Stimulated activated CD8-positive, alpha-beta memory T cell treated with anti-CD3 and anti-CD28 coated beads, Interleukin-15, amount 100 ng/mL, for 4 hours (primary cell): ENCODE results near the gene PLEKHA7.
"Not testable (repeated sequence)": the region's sequence is repeated elsewhere in the genome, so short reads cannot be mapped to it uniquely, and the experiment has no call there.

Experiments used
- DNase-seq, 2 donors: peaks; one replicate each; pipeline ENCODE4 v3.0.0-alpha.2; 2020; ENCODE audit warnings: low read depth in 2 of 2

The PLEKHA7 gene

GRCh38 chr11:16881074-16881709, 133.0 kb downstream of the PLEKHA7 start:
- no peak for DNase-seq

GRCh38 chr11:16880184-16880801, 133.9 kb downstream of the PLEKHA7 start:
- no peak for DNase-seq

DNA sequence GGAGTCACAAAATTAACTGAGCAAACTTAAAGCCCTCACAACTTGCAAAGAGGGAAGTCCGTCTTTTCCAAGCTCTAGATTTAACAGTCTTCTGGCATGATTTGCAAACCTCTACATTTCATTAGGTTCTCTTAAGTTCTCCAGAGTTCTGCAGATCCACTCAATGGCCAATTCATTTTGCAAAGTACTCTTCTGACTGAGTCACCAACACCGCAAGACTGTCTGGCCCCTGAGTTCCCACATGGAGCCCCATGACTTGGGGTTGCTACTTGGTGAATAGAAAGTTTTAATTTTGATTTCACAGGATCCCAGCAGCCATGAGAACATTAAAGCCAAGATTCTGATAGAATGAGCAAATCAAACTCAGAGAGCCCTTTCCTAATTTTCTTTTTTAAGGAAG, 134.5 kb downstream of the PLEKHA7 start:
- DNase-seq = no peak

GRCh38 chr11:16876837-16877236, 137.4 kb downstream of the PLEKHA7 start:
- DNase-seq = no peak

DNA sequence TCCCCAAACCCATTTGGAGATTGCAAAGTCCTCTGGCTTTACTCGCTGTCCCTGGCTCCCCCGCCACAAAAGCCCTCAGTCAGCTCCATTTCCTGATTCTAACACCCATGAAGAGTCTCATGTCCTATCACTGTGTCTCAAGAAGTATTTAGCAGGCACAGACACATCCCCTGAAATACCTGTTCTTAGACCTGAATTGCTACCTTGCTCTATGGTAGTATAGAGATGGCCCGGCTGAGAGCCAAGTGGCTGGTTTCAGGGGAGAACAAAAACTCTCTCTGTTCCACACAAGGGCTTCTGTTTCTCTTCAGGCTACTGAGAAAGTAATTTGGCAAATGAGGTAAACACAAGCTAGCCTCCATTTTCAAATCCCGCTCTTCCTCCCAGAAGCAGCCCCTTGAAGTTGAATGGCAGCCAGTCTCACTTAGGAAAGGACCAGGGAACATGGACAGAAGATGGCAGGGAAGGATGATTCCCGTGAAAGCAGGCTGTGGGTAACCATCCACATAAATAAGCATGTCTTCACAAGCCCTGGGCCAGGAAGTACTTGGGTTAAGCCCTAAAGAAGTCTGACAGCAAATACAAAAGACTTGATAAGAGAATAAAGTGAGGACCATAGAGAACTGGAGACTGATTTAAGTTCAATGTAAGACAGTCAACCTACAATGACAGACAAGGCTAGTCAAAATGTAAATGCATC, 138.0 kb downstream of the PLEKHA7 start:
- no peak for DNase-seq

- no peak for DNase-seq
Observed at GRCh38 chr11:16874275-16874975, 139.8 kb downstream of the PLEKHA7 start.

DNA sequence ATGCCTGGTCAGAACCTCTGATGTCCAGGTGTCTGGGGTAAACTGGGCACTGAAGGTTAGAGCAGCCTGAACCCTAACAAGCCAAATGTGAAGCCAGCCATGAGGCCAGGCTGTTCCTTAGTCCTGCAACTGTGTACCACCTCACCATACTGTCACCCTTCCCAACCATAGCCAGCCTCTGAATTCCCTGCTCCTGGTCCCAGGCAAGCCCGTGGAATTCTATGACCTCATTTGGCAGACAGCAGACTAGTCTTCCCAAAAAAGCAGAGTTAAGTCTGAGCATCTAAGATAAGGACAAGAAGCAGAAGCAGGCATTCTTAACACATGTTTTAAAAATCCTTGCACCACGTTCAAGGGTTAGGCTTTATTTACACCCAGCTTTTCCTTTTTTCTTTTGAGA, 140.9 kb downstream of the PLEKHA7 start:
- DNase-seq = no peak

GRCh38 chr11:16871368-16871767, 142.8 kb downstream of the PLEKHA7 start:
- DNase-seq = no peak

GRCh38 chr11:16867097-16867496, 147.1 kb downstream of the PLEKHA7 start:
- no peak for DNase-seq

GRCh38 chr11:16864428-16864827, 149.8 kb downstream of the PLEKHA7 start:
- not testable (repeated sequence) for DNase-seq

- DNase-seq = no peak
Observed at GRCh38 chr11:16863389-16863788, 150.8 kb downstream of the PLEKHA7 start.

DNA sequence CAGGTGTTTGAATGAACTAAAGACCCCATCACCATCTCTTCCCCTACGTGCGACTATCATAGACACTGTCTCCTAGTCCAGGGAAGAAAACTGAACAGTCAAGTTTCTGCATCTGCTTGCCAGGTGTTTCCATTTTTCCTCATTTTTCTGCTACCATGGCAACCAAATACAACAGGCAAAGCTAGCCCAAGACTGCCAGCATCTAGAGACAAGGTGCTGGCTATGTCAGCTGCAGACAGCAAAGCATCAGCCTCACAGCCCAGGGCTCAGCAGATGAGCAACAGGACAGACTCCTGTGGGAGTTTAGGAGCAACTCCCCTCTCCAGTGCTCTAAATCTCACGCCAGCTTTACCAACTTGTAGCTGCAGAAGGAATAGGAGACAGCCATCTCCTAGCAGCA, 151.5 kb downstream of the PLEKHA7 start:
- DNase-seq = no peak

GRCh38 chr11:16861862-16862261, 152.4 kb downstream of the PLEKHA7 start:
- DNase-seq = no peak

GRCh38 chr11:16860617-16861016, 153.6 kb downstream of the PLEKHA7 start:
- DNase-seq = no peak

GRCh38 chr11:16859651-16860050, 154.6 kb downstream of the PLEKHA7 start:
- no peak for DNase-seq

DNA sequence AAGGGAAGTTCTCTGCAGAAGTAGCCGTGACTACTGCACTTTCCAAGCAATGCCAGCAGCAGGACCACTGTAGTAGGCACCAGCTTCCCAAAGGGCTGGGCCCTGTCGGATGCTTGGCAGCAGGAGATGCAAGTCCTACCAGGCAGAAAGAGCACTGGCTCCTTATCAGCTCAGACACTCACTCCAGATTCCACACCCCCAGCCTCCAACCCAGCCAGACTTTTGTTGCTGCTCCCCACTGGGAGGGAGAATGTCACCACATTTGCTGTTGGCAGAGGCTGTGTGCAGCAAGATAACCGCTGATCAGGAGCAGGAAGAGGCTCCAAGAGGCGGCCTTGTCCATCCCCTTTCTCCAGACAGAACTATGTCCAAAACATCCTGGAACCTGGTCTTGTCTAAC, 157.0 kb downstream of the PLEKHA7 start:
- no peak for DNase-seq

DNA sequence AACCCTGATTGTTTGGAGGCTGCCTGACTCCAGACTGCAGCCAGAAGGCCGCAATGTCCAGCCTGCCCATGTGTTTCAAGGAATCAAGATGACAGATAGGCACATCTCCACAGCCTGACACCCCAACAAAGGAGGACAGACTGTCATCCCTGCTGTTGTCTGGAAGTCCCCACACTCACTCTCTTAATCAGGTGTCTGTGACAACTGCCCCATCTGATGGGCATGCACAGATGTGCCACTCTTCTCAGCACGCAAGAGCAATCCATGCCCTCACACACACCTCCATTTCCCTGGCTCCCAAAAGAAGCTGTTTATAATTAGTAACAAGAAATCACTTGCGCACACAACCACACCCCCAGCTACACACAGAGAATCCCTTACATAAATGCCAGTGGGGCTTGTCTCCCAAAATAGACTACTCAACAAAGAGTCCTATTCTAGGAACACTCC, 158.2 kb downstream of the PLEKHA7 start:
- no peak for DNase-seq

GRCh38 chr11:16854979-16855378, 159.2 kb downstream of the PLEKHA7 start:
- DNase-seq = no peak

GRCh38 chr11:16853859-16854258, 160.4 kb downstream of the PLEKHA7 start:
- no peak for DNase-seq

DNA sequence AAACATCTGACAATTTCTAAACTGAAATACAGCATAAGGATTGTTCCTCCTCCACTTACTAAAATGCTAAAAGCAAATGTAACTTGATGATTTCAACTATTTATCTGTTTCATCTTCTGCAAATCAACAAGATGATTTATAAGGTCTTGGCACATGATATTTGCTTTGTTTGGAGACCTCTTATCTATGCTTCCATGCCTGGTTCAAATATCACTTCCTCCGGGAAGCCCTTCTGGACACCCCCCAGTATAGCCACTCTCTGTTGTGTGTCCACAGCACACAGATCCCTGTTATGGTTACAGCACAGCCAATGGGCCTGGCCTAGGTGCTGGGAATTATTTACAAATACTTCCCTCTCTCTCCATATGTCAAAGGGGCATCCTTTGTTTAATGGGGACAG, 160.9 kb downstream of the PLEKHA7 start:
- DNase-seq = no peak

- DNase-seq = no peak
Observed at GRCh38 chr11:16846305-16846704, 167.9 kb downstream of the PLEKHA7 start.

DNA sequence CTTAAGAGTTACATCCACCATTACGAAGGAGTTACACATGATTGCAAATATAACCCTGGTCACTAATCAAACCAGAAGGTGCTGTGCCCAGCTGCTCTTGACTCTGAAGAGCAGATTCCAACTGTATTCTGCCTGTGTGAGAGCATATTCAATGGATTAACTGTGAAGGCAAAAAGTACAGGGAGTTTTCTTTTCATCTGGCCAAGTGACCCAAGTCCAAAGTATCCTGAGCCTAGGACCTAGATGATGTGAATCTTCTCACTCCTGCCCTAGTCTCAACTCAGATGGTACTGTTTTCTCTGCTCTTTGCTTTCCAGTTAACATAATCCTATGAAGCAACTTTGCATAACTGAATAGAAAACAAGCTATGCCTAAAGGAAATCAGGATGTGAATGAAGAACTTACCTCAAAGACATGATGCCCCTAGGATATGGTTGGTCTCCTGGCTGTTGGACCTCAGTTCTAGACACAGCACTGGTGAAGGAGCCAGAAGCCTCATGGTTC, 169.9 kb downstream of the PLEKHA7 start:
- no peak for DNase-seq
